Nephron progenitor cell (in vitro differentiated cells): ENCODE data around the gene YES1.
A peak's percentile ranks its signal among the peaks of the same experiment; 100 is the strongest.

Experiments
- DNase-seq: peaks from one replicate; pipeline ENCODE4 v3.0.0; 2021
- H3K27ac Mint-ChIP-seq: 2 replicates; pipeline ENCODE4 v1.8.0; 2021; ENCODE audit warnings: mild to moderate bottlenecking, moderate library complexity, mixed read lengths
- H3K27me3 Mint-ChIP-seq: 2 replicates; pipeline ENCODE4 v1.8.0; 2021; ENCODE audit warnings: mild to moderate bottlenecking, low read depth, mixed read lengths; ENCODE audit not compliant: poor library complexity
- H3K36me3 Mint-ChIP-seq: 2 replicates; pipeline ENCODE4 v1.8.0; 2021; ENCODE audit warnings: low read depth, mixed read lengths
- H3K4me1 Mint-ChIP-seq: 2 replicates; pipeline ENCODE4 v1.8.0; 2021; ENCODE audit warnings: mixed read lengths
- H3K4me3 Mint-ChIP-seq: 2 replicates; pipeline ENCODE4 v1.8.0; 2021; ENCODE audit warnings: mild to moderate bottlenecking, moderate library complexity, mixed read lengths
- H3K9me3 Mint-ChIP-seq: 2 replicates; pipeline ENCODE4 v1.8.0; 2021; ENCODE audit warnings: mild to moderate bottlenecking, moderate library complexity, mixed read lengths
- TF ChIP-seq, protein P1 (sequence below): fragments of 200-600 bp; sonication (generic); IDR thresholded peaks from 2 replicates; pipeline ENCODE4 v1.5.0; 2021; ENCODE audit warnings: antibody characterized with exemption

YES1 gene

DNA sequence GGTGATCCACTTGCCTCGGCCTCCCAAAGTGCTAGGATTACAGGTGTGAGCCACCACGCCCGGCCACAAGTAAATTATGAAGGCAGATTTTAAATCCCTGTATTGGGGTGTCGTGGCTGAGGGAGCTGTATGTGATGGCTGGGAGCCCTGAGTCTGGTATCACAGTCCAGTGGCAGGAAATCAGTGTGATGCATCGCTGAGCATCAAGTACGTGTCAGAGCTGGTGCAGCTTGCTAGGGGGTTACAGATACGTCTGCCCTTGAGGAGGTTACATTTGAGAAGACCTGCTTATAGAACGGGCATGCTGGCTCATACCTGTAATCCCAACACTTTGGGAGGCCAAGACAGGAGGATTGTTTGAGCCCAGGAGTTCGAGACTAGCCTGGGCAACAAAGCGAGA, 103.9 kb downstream of the YES1 start:
- peaks cover 5% of the 10 kb centered on the region for H3K9me3 Mint-ChIP-seq
- TF ChIP-seq, protein P1, sequence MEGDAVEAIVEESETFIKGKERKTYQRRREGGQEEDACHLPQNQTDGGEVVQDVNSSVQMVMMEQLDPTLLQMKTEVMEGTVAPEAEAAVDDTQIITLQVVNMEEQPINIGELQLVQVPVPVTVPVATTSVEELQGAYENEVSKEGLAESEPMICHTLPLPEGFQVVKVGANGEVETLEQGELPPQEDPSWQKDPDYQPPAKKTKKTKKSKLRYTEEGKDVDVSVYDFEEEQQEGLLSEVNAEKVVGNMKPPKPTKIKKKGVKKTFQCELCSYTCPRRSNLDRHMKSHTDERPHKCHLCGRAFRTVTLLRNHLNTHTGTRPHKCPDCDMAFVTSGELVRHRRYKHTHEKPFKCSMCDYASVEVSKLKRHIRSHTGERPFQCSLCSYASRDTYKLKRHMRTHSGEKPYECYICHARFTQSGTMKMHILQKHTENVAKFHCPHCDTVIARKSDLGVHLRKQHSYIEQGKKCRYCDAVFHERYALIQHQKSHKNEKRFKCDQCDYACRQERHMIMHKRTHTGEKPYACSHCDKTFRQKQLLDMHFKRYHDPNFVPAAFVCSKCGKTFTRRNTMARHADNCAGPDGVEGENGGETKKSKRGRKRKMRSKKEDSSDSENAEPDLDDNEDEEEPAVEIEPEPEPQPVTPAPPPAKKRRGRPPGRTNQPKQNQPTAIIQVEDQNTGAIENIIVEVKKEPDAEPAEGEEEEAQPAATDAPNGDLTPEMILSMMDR = no peak
- H3K27ac Mint-ChIP-seq = no peak overlapping the region
- DNase-seq = no peak
- no peak overlapping the region for H3K4me3 Mint-ChIP-seq
- H3K27me3 Mint-ChIP-seq = peaks cover 5% of the 10 kb centered on the region
- H3K4me1 Mint-ChIP-seq = peaks cover 41% of the 10 kb centered on the region
- H3K36me3 Mint-ChIP-seq = peaks cover 48% of the 10 kb centered on the region

DNA sequence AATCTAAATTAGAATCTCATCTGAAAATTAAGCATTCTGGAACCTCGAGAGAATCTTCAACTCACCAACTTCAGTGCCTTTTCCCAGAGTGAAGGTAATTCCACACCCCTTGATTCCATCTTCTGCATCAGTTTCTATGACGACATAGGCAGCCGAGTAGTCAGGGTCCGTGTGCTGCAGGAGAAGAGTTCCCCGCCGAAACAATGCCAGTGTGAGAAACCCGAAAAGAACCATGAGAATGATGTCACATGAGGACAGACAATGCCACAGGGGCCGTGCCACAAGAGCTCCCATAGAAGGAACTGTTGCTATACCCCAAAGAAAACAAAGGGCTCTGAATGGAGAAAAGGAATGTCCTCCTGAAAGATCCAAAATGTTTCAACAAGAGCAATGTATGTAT, 105.6 kb downstream of the YES1 start:
- Mint-ChIP-seq H3K9me3 (no peaks in the 10 kb centered on the region), H3K27ac (peak overlapping the region; percentile 8), H3K4me3 (no peak overlapping the region), H3K4me1 (peaks cover 43% of the 10 kb centered on the region), H3K36me3 (peaks cover 52% of the 10 kb centered on the region), H3K27me3 (no peaks in the 10 kb centered on the region)
- no peak for DNase-seq
- TF ChIP-seq, protein P1 = no peak

DNA sequence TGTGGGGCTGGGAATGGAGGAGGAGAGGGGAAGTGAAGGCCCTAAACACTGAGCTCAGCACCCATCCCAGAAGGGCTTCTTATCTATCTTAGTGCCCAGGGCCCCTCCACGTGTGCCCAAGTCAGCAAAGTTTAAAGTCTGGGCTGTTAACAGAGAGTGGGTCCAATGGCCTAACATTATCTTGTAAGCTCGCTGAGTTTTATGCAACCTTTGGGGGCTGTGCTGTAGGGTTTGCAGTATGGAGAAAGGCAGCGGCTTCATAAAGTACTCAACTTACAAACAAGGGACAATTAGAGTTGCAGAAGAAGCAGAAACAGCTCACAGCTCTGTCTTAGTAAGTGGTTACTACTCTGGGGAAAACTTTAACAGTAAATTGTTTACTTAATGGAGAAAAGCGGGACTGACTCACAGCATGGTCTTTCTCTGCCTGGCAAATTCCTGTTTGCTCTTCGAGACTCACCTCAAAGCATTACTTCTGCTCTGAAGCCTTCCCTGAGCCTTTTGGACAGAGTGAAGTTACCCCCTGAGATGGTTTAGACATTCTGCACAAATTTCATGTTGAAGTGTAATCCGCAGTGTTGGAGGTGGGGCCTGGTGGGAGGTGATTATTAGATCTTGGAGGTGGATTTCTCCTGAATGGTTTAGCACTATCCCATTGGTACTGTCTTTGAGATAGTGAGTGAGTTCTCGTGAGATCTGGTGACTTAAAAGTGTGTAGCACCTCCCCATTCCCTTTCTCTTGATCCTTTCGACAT, 108.7 kb downstream of the YES1 start:
- H3K36me3 Mint-ChIP-seq = peaks cover 63% of the 10 kb centered on the region
- DNase-seq = no peak
- H3K9me3 Mint-ChIP-seq = no peaks in the 10 kb centered on the region
- H3K27me3 Mint-ChIP-seq = no peaks in the 10 kb centered on the region
- peaks cover 22% of the 10 kb centered on the region for H3K4me1 Mint-ChIP-seq
- no peak overlapping the region for H3K4me3 Mint-ChIP-seq
- TF ChIP-seq, protein P1 = no peak
- H3K27ac Mint-ChIP-seq = peak overlapping the region; percentile 30

DNA sequence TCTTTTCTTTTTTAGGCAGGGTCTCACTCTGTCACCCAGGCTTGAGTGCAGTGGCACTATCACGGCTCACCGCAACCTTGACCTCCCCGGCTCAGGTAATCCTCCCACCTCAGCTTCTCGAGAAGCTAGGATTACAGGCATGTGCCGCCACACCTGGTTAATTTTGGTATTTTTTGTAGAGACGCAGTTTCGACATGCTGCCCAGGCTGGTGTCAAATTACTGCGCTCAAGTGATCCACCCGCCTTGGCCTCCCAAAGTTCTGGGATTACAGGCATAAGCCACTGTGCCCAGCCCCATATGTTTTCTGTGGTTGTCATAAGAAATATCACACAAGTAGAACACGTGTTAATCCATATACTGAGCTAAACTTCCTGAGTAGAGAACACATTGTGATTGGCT, 114.2 kb downstream of the YES1 start:
- peaks cover 7% of the 10 kb centered on the region for H3K4me1 Mint-ChIP-seq
- H3K36me3 Mint-ChIP-seq = peaks cover 65% of the 10 kb centered on the region
- H3K4me3 Mint-ChIP-seq = no peak overlapping the region
- no peaks in the 10 kb centered on the region for H3K27me3 Mint-ChIP-seq
- TF ChIP-seq, protein P1 = no peak
- peak overlapping the region; percentile 48 for H3K27ac Mint-ChIP-seq
- no peaks in the 10 kb centered on the region for H3K9me3 Mint-ChIP-seq
- DNase-seq = peak; percentile 9

DNA sequence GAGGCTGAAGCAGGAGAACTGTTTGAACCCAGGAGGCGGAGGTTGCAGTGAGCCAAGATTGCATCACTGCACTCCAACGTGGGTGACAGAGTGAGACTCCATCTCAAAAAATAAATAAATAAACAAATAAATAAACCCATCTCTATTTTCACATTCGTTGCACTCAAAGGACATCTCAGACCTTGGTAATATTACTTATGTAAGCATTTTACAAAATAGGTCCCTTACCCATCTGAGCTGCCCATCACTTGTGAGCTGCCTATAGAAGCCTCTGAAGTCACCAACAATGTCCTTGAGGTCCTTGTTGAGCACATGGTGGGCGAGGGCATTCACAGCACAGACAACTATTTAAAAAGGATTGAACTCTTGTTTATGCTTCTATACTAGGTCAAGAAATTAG, 115.0 kb downstream of the YES1 start:
- H3K36me3 Mint-ChIP-seq = peaks cover 68% of the 10 kb centered on the region
- DNase-seq = no peak
- no peaks in the 10 kb centered on the region for H3K9me3 Mint-ChIP-seq
- TF ChIP-seq, protein P1 = no peak
- no peaks in the 10 kb centered on the region for H3K27me3 Mint-ChIP-seq
- peaks cover 5% of the 10 kb centered on the region for H3K4me1 Mint-ChIP-seq
- no peak overlapping the region for H3K4me3 Mint-ChIP-seq
- no peak overlapping the region for H3K27ac Mint-ChIP-seq
